Endothelial cell (in vitro differentiated cells): ENCODE measurements around the gene CORO7. TPM values are rescaled to one million over a fixed set of nuclear protein-coding genes. Genes with fewer than 3 reads are reported as not detected.
A peak's percentile ranks its signal among the peaks of the same experiment; 100 is the strongest.
"Not testable (repeated sequence)": the region's sequence is repeated elsewhere in the genome, so short reads cannot be mapped to it uniquely, and the experiment has no call there.

ENCODE experiments used
- DNase-seq: peaks from one replicate; pipeline ENCODE4 v3.0.0; 2021; ENCODE audit warnings: low spot score
- H3K27ac Mint-ChIP-seq: one replicate; pipeline ENCODE4 v1.8.0; 2021; ENCODE audit warnings: mixed read lengths, inconsistent platforms; ENCODE audit not compliant: unreplicated experiment
- H3K27me3 Mint-ChIP-seq: one replicate; pipeline ENCODE4 v1.8.0; 2021; ENCODE audit warnings: mild to moderate bottlenecking, moderate library complexity, mixed read lengths, inconsistent platforms; ENCODE audit not compliant: unreplicated experiment
- H3K36me3 Mint-ChIP-seq: one replicate; pipeline ENCODE4 v1.8.0; 2021; ENCODE audit warnings: mild to moderate bottlenecking, low read depth, mixed read lengths, inconsistent platforms; ENCODE audit not compliant: unreplicated experiment
- H3K4me1 Mint-ChIP-seq: one replicate; pipeline ENCODE4 v1.8.0; 2021; ENCODE audit warnings: mild to moderate bottlenecking, mixed read lengths, inconsistent platforms; ENCODE audit not compliant: unreplicated experiment
- H3K4me3 Mint-ChIP-seq: one replicate; pipeline ENCODE4 v1.8.0; 2021; ENCODE audit warnings: mild to moderate bottlenecking, mixed read lengths, inconsistent platforms; ENCODE audit not compliant: unreplicated experiment
- H3K9me3 Mint-ChIP-seq: one replicate; pipeline ENCODE4 v1.8.0; 2021; ENCODE audit warnings: mixed read lengths, inconsistent platforms; ENCODE audit not compliant: unreplicated experiment
- CTCF ChIP-seq: fragments of 200-600 bp; sonication (generic); IDR thresholded peaks from one replicate; pipeline ENCODE4 v1.5.0; 2021; ENCODE audit warnings: antibody characterized with exemption; ENCODE audit not compliant: unreplicated experiment
- total RNA-seq: library from RNA; stranded (reverse); fragmentation: NEBNext Ultra II Directional; extraction: Animal tissue kit (Norgen Biotek cat#: 25700); gene quantifications from one replicate; pipeline ENCODE4 v1.2.1, GENCODE V29; 2021; ENCODE audit not compliant: unreplicated experiment

The CORO7 gene
- total RNA-seq, 1 donor from 2014 or later: 103 TPM

- Mint-ChIP-seq H3K36me3 (peaks cover 17% of the 10 kb centered on the region), H3K9me3 (no peaks in the 10 kb centered on the region), H3K4me3 (peak overlapping the region; percentile 59), H3K27me3 (peaks cover 3% of the 10 kb centered on the region), H3K27ac (peak overlapping the region; percentile 75), H3K4me1 (peaks cover 4% of the 10 kb centered on the region)
- no peak for TF ChIP-seq CTCF
- no peak for DNase-seq
These were observed 68.5 kb downstream of the CORO7 start for GRCh38 chr16:4347765-4348509.

GRCh38 chr16:4347010-4347409 is 69.4 kb downstream of the CORO7 start:
- Mint-ChIP-seq H3K4me3 (no peak overlapping the region), H3K27ac (no peak overlapping the region), H3K9me3 (no peaks in the 10 kb centered on the region), H3K36me3 (peaks cover 17% of the 10 kb centered on the region), H3K4me1 (peaks cover 4% of the 10 kb centered on the region), H3K27me3 (peaks cover 3% of the 10 kb centered on the region)
- no peak for DNase-seq
- TF ChIP-seq CTCF: no peak

- no peak for DNase-seq
- H3K4me3 Mint-ChIP-seq: no peak overlapping the region
- H3K36me3 Mint-ChIP-seq: peaks cover 17% of the 10 kb centered on the region
- peaks cover 3% of the 10 kb centered on the region for H3K27me3 Mint-ChIP-seq
- no peak overlapping the region for H3K27ac Mint-ChIP-seq
- H3K9me3 Mint-ChIP-seq: no peaks in the 10 kb centered on the region
- H3K4me1 Mint-ChIP-seq: no peaks in the 10 kb centered on the region
- TF ChIP-seq CTCF: no peak
These were observed 70.3 kb downstream of the CORO7 start for GRCh38 chr16:4345836-4346781.

- no peak overlapping the region for H3K4me3 Mint-ChIP-seq
- no peak for TF ChIP-seq CTCF
- H3K27me3 Mint-ChIP-seq: peaks cover 3% of the 10 kb centered on the region
- peak overlapping the region; percentile 42 for H3K27ac Mint-ChIP-seq
- no peaks in the 10 kb centered on the region for H3K9me3 Mint-ChIP-seq
- no peaks in the 10 kb centered on the region for H3K4me1 Mint-ChIP-seq
- no peak for DNase-seq
- peaks cover 17% of the 10 kb centered on the region for H3K36me3 Mint-ChIP-seq
These were observed 71.2 kb downstream of the CORO7 start for GRCh38 chr16:4344983-4345835.

GRCh38 chr16:4344300-4344982 is 72.0 kb downstream of the CORO7 start:
- H3K27me3 Mint-ChIP-seq, H3K4me3 Mint-ChIP-seq, H3K4me1 Mint-ChIP-seq, H3K9me3 Mint-ChIP-seq, DNase-seq: not testable (repeated sequence)
- Mint-ChIP-seq H3K27ac (peak overlapping the region; percentile 42), H3K36me3 (peaks cover 17% of the 10 kb centered on the region)
